Neuronal stem cell (in vitro differentiated cells): ENCODE data around the gene CLCA2. TPM values are rescaled to one million over a fixed set of nuclear protein-coding genes. Genes with fewer than 3 reads are reported as not detected.

Experiments
- DNase-seq: peaks from one replicate; pipeline ENCODE4 v3.0.0-alpha.2; 2013; ENCODE audit warnings: low spot score
- H2AFZ ChIP-seq: one replicate; pipeline ENCODE4 v1.6.1; 2013; ENCODE audit warnings: mild to moderate bottlenecking, low read length, inconsistent platforms
- H2AK5ac ChIP-seq: 2 replicates; pipeline ENCODE4 v1.6.1; 2013; ENCODE audit warnings: low read depth, mild to moderate bottlenecking, inconsistent platforms, low read length, moderate library complexity, mixed read lengths
- H2BK120ac ChIP-seq: 2 replicates; pipeline ENCODE4 v1.6.1; 2013; ENCODE audit warnings: low read depth, mild to moderate bottlenecking, inconsistent platforms, low read length, moderate library complexity, mixed read lengths
- H2BK12ac ChIP-seq: one replicate; pipeline ENCODE4 v1.6.1; 2013; ENCODE audit warnings: low read length, inconsistent platforms
- H2BK15ac ChIP-seq: 2 replicates; pipeline ENCODE4 v1.6.1; 2013; ENCODE audit warnings: mild to moderate bottlenecking, low read length, inconsistent platforms, mixed read lengths
- H2BK5ac ChIP-seq: one replicate; pipeline ENCODE4 v1.6.1; 2013; ENCODE audit warnings: inconsistent platforms, mild to moderate bottlenecking, low read length, moderate library complexity
- H3K14ac ChIP-seq: one replicate; pipeline ENCODE4 v1.6.1; 2013; ENCODE audit warnings: low read length, inconsistent platforms
- H3K18ac ChIP-seq: 2 replicates; pipeline ENCODE4 v1.6.1; 2013; ENCODE audit warnings: low read length, inconsistent platforms
- H3K23ac ChIP-seq: 2 replicates; pipeline ENCODE4 v1.6.1; 2013; ENCODE audit warnings: low read depth, mild to moderate bottlenecking, mixed read lengths, low read length, inconsistent platforms; ENCODE audit not compliant: poor library complexity
- H3K27ac ChIP-seq: replicated peaks from 3 replicates; pipeline ENCODE4 v1.5.1; 2013; ENCODE audit warnings: low read length, inconsistent platforms
- H3K27me3 ChIP-seq, 3 experiments: 2 replicates each; pipeline ENCODE4 v1.6.1; 2013; ENCODE audit warnings: low read length in 3 of 3, mild to moderate bottlenecking in 2 of 3, inconsistent platforms in 1 of 3, low read depth in 1 of 3, mixed read lengths in 1 of 3, moderate library complexity in 1 of 3; ENCODE audit not compliant: control insufficient read depth in 3 of 3, insufficient read depth in 3 of 3
- H3K36me3 ChIP-seq, 2 donors: replicated peaks in 1 of 2; 2 replicates each; pipeline ENCODE4 v1.6.1; 2013; ENCODE audit warnings: low read length in 2 of 2; ENCODE audit not compliant: control insufficient read depth in 2 of 2, insufficient read depth in 2 of 2
- H3K4ac ChIP-seq: 2 replicates; pipeline ENCODE4 v1.6.1; 2013; ENCODE audit warnings: inconsistent platforms, mild to moderate bottlenecking, low read length, moderate library complexity
- H3K4me1 ChIP-seq, 2 donors: 1 replicate in 1 of 2; 2 replicates in 1 of 2; pipeline ENCODE4 v1.6.1; 2013; ENCODE audit warnings: low read length in 2 of 2, low read depth in 1 of 2; ENCODE audit not compliant: control insufficient read depth in 2 of 2, insufficient read depth in 1 of 2
- H3K4me2 ChIP-seq: one replicate; pipeline ENCODE4 v1.6.1; 2013; ENCODE audit warnings: mild to moderate bottlenecking, low read length, inconsistent platforms; ENCODE audit not compliant: insufficient read depth, poor library complexity, severe bottlenecking
- H3K4me3 ChIP-seq, 2 donors: 2 replicates each; pipeline ENCODE4 v1.5.1; 2013; ENCODE audit warnings: low read length in 2 of 2, mild to moderate bottlenecking in 2 of 2, inconsistent platforms in 1 of 2, moderate library complexity in 1 of 2
- H3K79me1 ChIP-seq: one replicate; pipeline ENCODE4 v1.6.1; 2013; ENCODE audit warnings: low read depth, mild to moderate bottlenecking, inconsistent platforms, low read length, moderate library complexity
- H3K9ac ChIP-seq: one replicate; pipeline ENCODE4 v1.6.1; 2013; ENCODE audit warnings: mild to moderate bottlenecking, low read depth, low read length, inconsistent platforms; ENCODE audit not compliant: poor library complexity
- H3K9me3 ChIP-seq, 2 donors: replicated peaks in 1 of 2; 2 replicates each; pipeline versions ENCODE3 to v1.6.1; 2013; ENCODE audit warnings: low read length in 2 of 2, mild to moderate bottlenecking in 2 of 2, inconsistent platforms in 1 of 2, low read depth in 1 of 2, mixed read lengths in 1 of 2, moderate library complexity in 1 of 2; ENCODE audit not compliant: control insufficient read depth in 2 of 2, insufficient read depth in 1 of 2
- H4K8ac ChIP-seq: one replicate; pipeline ENCODE4 v1.6.1; 2013; ENCODE audit warnings: low read depth, mild to moderate bottlenecking, inconsistent platforms, low read length, moderate library complexity
- H4K91ac ChIP-seq: one replicate; pipeline ENCODE4 v1.6.1; 2013; ENCODE audit warnings: low read length, low read depth, mild to moderate bottlenecking, inconsistent platforms; ENCODE audit not compliant: poor library complexity
- WGBS, 2 donors: extraction: QIAGEN DNeasy Blood & Tissue Kit; methylation state at CpG; one replicate each; pipeline ENCODE4 v1.1.7; 2013; ENCODE audit warnings: missing lambda C conversion rate in 2 of 2, mixed read lengths in 1 of 2; ENCODE audit not compliant: insufficient read length in 2 of 2, insufficient replicate concordance in 1 of 2; ENCODE audit errors: extremely low coverage in 2 of 2; 5-methylcytosine and 5-hydroxymethylcytosine counted together
- polyA plus RNA-seq, 2 experiments: library from polyadenylated mRNA; stranded (reverse); fragments of 200-250 nt; gene quantifications; one replicate each; pipeline ENCODE4 v1.2.3, GENCODE V29; 2013

CLCA2 gene
- polyA plus RNA-seq (2013, experiment 1 of 2) = not detected
- not detected for polyA plus RNA-seq (2013, experiment 2 of 2)

- peaks cover 0 to 8% (median 0%) of the 10 kb centered on the region in 3 experiments for H3K27me3 ChIP-seq
- H3K27ac ChIP-seq = no peak within 1 kb of the TSS
- H2BK15ac ChIP-seq = no peak within 1 kb of the TSS
- no peaks in the 10 kb centered on the region for H3K9me3 ChIP-seq
- no peaks in the 10 kb centered on the region for H3K36me3 ChIP-seq
- no peak within 1 kb of the TSS for H2AFZ ChIP-seq
- no peak within 1 kb of the TSS for H3K4ac ChIP-seq
- DNase-seq = no peak
- H3K4me3 ChIP-seq = no peak within 1 kb of the TSS
- no peak within 1 kb of the TSS for H4K8ac ChIP-seq
- H3K23ac ChIP-seq = no peak within 1 kb of the TSS
- no peak within 1 kb of the TSS for H2BK12ac ChIP-seq
- no peak within 1 kb of the TSS for H3K4me2 ChIP-seq
- H3K79me1 ChIP-seq = no peaks in the 10 kb centered on the region
- H2AK5ac ChIP-seq = no peak within 1 kb of the TSS
- H4K91ac ChIP-seq = no peak within 1 kb of the TSS
- H3K9ac ChIP-seq = no peak within 1 kb of the TSS
- no peak within 1 kb of the TSS for H3K14ac ChIP-seq
- H3K18ac ChIP-seq = no peak within 1 kb of the TSS
- H3K4me1 ChIP-seq = no peaks in the 10 kb centered on the region
- no peak within 1 kb of the TSS for H2BK5ac ChIP-seq
- no peak within 1 kb of the TSS for H2BK120ac ChIP-seq
Measured at GRCh38 chr1:86423873-86424272, at the start of gene CLCA2. Gene CLCA2, plus strand, starts transcription at chr1:86424171. Its CDS starts 77 bp downstream, at chr1:86424248.

GRCh38 chr1:86375688-86376087, 48.3 kb upstream of the CLCA2 start:
- Histone ChIP-seq H3K4me2 (no peak overlapping the region), H4K91ac (no peak overlapping the region), H3K36me3 (peaks cover 0 to 21% of the 10 kb centered on the region in 2 donors), H3K27me3 (no peaks in the 10 kb centered on the region), H3K4me1 (no peaks in the 10 kb centered on the region), H2AFZ (no peak overlapping the region), H2BK120ac (no peak overlapping the region), H3K9me3 (peaks cover 5 to 14% of the 10 kb centered on the region in 2 donors), H3K27ac (no peak overlapping the region), H3K23ac (no peak overlapping the region), H2BK12ac (no peak overlapping the region), H3K9ac (no peak overlapping the region), H3K4me3 (no peak overlapping the region), H3K4ac (no peak overlapping the region), H3K79me1 (no peaks in the 10 kb centered on the region), H3K14ac (no peak overlapping the region), H2AK5ac (no peak overlapping the region), H4K8ac (no peak overlapping the region), H3K18ac (no peak overlapping the region), H2BK15ac (no peak overlapping the region), H2BK5ac (no peak overlapping the region)
- no CpG with 5 or more reads among the region's 1 CpG for WGBS, 2 donors
- no peak for DNase-seq

- Histone ChIP-seq H3K4me1 (no peaks in the 10 kb centered on the region), H3K4me3 (no peak overlapping the region), H2BK5ac (no peak overlapping the region), H2BK15ac (no peak overlapping the region), H3K27ac (no peak overlapping the region), H3K79me1 (no peaks in the 10 kb centered on the region), H2AFZ (no peak overlapping the region), H4K8ac (no peak overlapping the region), H3K36me3 (peaks cover 0 to 21% of the 10 kb centered on the region in 2 donors), H3K18ac (no peak overlapping the region), H3K4ac (no peak overlapping the region), H3K9me3 (peaks cover 5 to 14% of the 10 kb centered on the region in 2 donors), H3K23ac (no peak overlapping the region), H2AK5ac (no peak overlapping the region), H3K14ac (no peak overlapping the region), H4K91ac (no peak overlapping the region), H3K9ac (no peak overlapping the region), H2BK12ac (no peak overlapping the region), H3K27me3 (no peaks in the 10 kb centered on the region), H2BK120ac (no peak overlapping the region), H3K4me2 (no peak overlapping the region)
- no peak for DNase-seq
- WGBS, 2 donors = no CpG with 5 or more reads among the region's 1 CpG
Measured at GRCh38 chr1:86377341-86377740, 46.6 kb upstream of the CLCA2 start.

- Histone ChIP-seq H2BK120ac (no peak overlapping the region), H3K36me3 (peaks cover 0 to 16% of the 10 kb centered on the region in 2 donors), H3K14ac (no peak overlapping the region), H2AFZ (no peak overlapping the region), H3K27ac (no peak overlapping the region), H3K4me1 (no peaks in the 10 kb centered on the region), H3K9me3 (peaks cover 5 to 14% of the 10 kb centered on the region in 2 donors), H3K4me2 (no peak overlapping the region), H3K4me3 (no peak overlapping the region), H3K79me1 (no peaks in the 10 kb centered on the region), H3K23ac (no peak overlapping the region), H2AK5ac (no peak overlapping the region), H3K4ac (no peak overlapping the region), H3K18ac (no peak overlapping the region), H4K91ac (no peak overlapping the region), H3K27me3 (no peaks in the 10 kb centered on the region), H2BK12ac (no peak overlapping the region), H2BK15ac (no peak overlapping the region), H2BK5ac (no peak overlapping the region), H3K9ac (no peak overlapping the region), H4K8ac (no peak overlapping the region)
- whole genome bisulfite sequencing, 2 donors = no CpG with 5 or more reads among the region's 1 CpG
- no peak for DNase-seq
Measured at GRCh38 chr1:86378813-86379212, 45.2 kb upstream of the CLCA2 start.
